GM18511 (cell line): ENCODE results near the gene AMER2.
"Not testable (repeated sequence)": the region's sequence is repeated elsewhere in the genome, so short reads cannot be mapped to it uniquely, and the experiment has no call there.

Source experiments
- ATAC-seq: cut with Tn5 transposase; IDR thresholded peaks from one replicate; pipeline ENCODE4 v1.9.1; 2021; ENCODE audit warnings: mild to moderate bottlenecking, moderate library complexity; ENCODE audit not compliant: unreplicated experiment

The AMER2 gene

DNA sequence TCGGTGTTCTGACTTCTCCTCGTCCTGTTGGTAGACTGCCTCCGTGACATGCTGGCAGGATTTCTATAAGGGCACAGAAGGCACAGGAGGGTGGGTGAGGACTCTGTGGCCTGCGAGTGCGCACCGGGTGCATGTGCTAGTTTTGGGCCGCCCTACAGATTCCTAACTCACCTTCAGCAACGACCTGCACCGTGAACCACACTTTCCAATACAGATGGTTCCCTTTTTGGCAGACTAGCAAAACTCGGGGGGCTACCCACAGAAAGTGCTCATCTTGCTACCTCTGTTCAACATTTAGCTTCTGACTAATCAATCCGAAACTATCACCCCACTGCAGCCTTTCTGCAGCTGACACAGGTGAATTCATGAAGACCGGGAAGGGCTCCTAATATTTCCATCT, 14.1 kb upstream of the AMER2 start:
- ATAC-seq, result no peak

GRCh38 chr13:25181597-25181996, 9.5 kb upstream of the AMER2 start:
- peak; percentile 39 for ATAC-seq

GRCh38 chr13:25180775-25181537, 8.9 kb upstream of the AMER2 start:
- ATAC-seq, result peak; percentile 80

- no peak for ATAC-seq
These were observed 8.0 kb upstream of the AMER2 start for GRCh38 chr13:25179832-25180774.

GRCh38 chr13:25179011-25179410, 6.9 kb upstream of the AMER2 start:
- no peak for ATAC-seq

GRCh38 chr13:25178070-25178469, 6.0 kb upstream of the AMER2 start:
- ATAC-seq, result no peak

- no peak for ATAC-seq
These were observed 5.5 kb upstream of the AMER2 start for GRCh38 chr13:25177636-25178035.

DNA sequence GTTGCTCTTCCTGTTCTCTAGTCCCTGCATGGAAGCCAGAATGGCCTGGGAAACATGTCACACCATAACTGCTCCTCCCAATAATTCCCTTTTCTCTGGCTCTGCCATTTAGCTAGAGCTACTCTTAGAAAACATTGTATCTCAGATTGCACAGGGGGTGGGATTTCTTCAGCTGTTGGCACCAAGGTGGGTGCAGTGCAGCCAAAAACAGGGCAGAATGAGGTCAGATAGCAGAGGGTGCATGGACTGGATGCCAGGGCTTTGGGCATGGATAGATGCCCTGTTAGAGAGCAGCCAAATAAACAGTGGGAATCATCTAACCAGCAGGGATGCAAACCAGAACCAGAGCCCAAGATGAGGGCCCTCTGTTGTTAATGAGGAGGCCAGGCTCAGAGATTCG, 4.9 kb upstream of the AMER2 start:
- no peak for ATAC-seq

DNA sequence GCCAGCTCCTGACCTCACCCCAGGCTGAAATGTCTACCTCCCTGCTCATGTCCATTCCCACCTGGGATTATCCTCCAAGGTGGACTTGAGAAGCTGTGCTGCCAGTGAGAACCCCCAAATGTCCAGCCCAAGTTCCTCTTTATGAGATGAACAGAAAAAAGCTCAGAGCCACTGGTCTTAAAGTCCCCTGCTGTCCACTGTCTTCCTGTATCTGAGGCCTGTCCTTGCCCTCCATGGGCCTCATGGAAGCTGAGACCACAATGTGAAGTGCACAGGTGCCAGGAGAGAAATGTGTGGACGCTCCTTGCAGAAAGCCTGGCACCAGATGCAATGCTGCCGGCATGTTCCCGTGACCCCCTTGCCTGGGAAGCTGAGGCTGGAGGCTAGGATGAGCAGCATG, 3.3 kb upstream of the AMER2 start:
- ATAC-seq, result no peak

DNA sequence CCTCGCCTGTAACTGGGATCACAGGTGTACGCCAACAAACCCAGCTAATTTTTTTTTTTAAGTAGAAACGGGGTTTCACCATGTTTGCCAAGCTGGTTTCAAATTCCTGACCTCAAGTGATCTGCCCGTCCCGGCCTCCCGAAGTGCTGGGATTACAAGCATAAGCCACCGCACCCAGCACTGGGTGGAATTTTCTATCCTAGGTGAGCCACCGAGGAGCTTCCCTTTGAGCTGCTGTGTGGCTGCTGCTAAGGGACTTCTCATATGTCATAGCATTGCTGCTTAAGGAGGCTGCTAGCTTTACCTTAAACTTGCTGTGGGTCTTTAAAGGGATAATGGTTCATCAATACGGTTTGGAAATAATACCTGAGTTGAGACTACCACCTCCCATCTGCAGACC, 2.9 kb upstream of the AMER2 start:
- ATAC-seq, result no peak

DNA sequence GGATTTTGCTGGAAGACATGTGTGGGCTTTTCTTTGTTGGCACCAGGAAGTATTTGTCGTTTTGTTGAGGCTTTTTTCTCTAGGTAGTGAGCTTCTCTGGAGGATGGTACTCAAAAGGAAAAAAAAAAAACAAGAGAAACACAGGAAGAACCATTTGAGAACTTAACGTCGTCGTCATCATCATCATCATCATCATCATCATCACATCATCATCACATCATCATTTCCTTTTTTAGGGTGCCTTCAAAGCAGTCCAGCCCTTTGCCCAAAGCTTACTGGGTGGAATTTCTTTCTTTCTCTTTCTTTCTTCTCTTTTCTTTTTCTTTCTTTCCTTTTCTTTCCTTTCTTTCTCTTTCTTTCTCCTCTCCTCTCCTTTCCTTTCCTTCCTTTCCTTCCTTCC, 2.2 kb upstream of the AMER2 start:
- ATAC-seq, result no peak

GRCh38 chr13:25172303-25172630, 179 bp upstream of the AMER2 start:
- no peak for ATAC-seq

- ATAC-seq, result no peak
These were observed 945 bp downstream of the AMER2 start for GRCh38 chr13:25171170-25171516.

- ATAC-seq, result no peak
These were observed 1.5 kb downstream of the AMER2 start for GRCh38 chr13:25170554-25171111.

- ATAC-seq, result no peak
These were observed 2.0 kb downstream of the AMER2 start for GRCh38 chr13:25169951-25170553.

- no peak for ATAC-seq
These were observed 2.7 kb downstream of the AMER2 start for GRCh38 chr13:25169356-25169755.

DNA sequence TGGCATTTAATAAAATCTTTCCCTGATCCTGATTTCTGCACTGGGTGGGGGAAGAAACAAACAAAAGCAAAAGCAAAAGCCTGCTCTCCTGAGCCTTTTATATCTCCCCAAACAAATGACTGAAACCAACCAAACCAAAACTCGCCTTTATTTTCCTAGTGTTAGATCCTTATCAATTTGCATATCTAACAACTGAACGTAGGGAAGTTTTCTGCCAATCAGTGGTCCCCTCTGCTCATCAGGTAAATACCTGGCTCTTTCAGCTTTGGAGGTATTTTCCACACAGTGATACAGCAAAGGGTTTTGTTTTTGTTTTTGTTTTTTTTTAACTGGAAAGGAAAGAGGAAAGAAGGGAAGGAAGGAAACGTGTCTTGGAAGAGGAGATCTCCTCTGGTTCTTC, 3.3 kb downstream of the AMER2 start:
- ATAC-seq, result no peak

GRCh38 chr13:25167382-25168174, 4.5 kb downstream of the AMER2 start:
- no peak for ATAC-seq

DNA sequence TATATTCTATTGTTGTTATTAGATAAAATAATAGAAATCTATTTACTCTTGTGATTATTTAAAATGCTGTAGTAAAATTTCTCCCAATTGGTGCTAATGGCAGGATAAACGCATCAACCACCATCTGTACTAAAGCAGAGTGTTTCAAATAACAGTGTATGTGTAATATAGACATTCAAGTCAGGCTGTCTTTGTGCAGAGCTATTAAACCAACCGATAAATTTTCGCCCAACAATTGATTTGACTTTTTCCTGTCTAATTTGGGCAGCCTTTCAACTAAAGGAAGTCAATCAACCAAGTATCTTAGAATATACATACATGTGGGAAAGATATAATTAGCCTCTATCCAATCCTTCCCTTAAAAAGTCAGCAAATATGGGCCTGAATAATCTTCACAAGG, 5.8 kb downstream of the AMER2 start:
- ATAC-seq, result no peak

- no peak for ATAC-seq
These were observed 6.4 kb downstream of the AMER2 start for GRCh38 chr13:25165663-25166062.

DNA sequence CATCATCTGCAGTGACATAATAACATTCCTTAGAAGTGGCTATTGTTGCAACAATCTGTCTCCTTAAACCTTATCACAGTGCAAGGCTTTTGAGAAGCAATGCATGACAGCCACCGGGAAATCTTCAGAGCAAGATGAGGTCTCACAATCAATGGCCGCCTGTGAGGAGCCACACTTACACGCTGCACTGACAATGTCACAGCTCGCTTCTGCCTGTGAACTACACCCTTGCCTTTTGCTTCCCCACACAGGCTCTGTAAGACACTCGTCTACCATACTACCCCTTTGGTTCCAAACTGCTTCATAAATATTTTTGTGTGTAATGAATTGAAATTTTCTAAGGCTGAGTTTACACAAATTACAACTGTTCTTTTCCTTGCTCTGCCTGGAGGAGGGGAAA, 6.9 kb downstream of the AMER2 start:
- ATAC-seq, result not testable (repeated sequence)
